T-helper 1 cell (primary cell): ENCODE results near the gene SIRPB1.
A peak's percentile ranks its signal among the peaks of the same experiment; 100 is the strongest.
"Not testable (repeated sequence)": the region's sequence is repeated elsewhere in the genome, so short reads cannot be mapped to it uniquely, and the experiment has no call there.

Experiments
- DNase-seq, 5 donors: peaks; one replicate each; pipeline ENCODE4 v3.0.0-alpha.2; 2012 to 2020

The SIRPB1 gene

DNA sequence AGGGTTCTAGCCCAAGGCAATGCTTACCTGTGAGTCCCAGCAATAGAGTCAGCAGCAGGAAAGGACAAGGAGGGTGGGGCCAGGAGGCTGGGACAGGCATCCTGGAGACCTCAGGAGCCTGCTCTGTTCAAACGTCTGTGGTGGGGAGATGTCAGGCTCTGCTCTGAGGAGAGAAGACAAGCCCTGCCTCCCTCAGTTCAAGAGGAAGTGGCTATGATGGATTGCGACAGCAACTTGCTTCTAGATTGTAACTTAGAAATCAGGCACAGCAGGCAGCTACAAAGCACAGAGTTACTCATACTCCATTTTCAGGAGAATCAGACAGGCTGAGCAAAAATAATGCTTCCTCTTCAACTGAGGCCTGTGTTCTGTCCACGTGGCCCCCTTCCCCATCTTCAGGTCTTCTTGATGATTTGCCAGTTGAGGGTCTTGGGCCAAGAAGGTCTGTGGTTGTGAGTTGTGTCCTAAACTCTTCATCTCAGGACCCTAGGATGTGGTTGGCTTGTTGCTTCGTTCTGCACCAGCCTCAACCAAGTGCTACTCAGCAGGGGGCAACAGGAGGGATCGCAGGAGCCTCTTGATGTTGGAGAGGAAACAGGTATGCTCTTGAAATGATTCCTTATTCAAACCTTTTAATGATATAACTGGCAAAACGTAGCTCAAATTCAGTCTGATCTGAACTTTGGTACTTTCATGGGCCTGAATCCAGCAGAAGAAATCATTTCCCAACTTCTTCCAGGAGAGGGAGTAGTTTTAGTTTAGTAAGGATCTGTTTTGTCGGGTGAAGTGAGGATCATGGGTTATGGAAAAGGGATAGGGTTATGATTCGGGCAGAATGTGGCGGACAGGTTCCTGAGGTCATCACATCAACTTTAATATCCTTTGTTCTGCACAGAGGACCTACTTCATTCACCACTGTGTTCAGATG lies 31.0 kb downstream of the SIRPB1 start:
- no peak for DNase-seq

DNA sequence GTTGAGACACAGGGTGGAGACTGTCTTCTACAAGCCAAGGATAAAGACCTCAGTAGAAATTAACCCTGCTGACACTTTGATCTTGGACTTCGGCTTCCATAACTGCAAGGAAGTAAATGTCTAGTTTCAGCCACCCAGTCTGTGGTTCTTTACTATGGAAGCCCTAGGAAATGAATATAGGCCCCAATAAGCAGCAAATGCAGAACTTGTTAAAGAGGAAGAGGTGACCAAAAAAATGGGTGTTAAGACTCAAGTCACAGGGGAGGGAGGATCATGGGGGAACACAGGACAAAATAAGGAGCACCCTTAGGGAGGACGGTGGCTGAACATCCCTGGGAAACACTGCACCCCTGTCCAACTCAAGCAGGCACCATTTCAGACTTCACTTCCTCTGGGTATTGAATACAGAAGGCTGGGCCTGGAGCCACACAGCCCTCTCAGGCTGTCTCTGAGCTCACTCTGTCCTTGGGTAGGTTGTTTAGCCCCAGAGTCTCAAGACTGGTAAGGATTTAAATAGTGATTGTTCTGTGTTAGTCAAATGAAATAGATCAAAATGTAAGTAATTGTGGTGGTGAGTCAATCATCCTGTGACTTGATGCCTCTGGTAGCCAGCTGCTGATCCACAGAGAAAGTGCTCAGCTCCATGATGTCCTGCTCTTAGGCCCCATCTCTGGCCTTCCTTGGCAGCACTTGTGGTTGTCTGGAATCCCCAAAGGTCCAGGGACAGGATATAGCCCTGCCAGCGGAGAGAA lies 31.9 kb downstream of the SIRPB1 start:
- DNase-seq: no peak

- DNase-seq: no peak
Measured at GRCh38 chr20:1579488-1579887, 40.3 kb downstream of the SIRPB1 start.

GRCh38 chr20:1577906-1578305 lies 41.9 kb downstream of the SIRPB1 start:
- no peak for DNase-seq

- DNase-seq: not testable (repeated sequence)
Measured at GRCh38 chr20:1577313-1577712, 42.5 kb downstream of the SIRPB1 start.

DNA sequence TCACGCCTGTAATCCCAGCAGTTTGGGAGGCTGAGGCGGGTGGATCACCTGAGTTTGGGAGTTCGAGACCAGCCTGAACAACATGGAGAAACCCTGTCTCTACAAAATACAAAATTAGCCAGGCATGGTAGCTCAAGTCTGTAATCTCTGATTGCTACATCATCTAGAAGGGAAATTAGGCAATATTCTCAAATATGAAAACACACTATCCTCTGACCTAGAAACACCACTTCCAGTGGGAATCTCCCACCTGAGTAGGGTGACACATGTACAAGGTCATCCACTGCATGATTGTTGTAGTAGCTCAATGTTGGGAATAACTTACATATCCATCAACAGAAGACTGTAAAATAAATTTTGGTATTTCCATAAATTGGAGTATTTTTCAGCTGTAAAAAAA lies 43.2 kb downstream of the SIRPB1 start:
- DNase-seq: peak in 1 of 5 donors; percentile 0

DNA sequence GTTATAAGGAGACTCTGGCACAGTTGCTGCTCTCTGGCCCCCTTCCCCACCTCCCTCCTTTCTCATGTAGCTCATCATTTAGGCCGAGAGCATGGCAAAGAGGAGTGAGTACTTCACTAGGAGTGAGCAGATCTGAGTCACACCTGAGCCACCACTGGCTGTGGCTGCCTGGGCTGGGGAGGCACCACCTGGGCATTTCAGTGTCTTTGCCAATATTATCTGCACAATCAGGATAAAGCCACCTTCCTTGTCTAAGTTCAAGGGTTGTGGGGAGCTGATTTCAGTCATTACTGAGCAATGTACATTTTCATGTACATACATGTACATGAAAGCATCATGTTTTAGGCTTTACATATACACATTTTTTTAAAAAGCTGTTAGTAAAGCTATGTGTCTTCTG lies 43.8 kb downstream of the SIRPB1 start:
- DNase-seq: peak in 1 of 5 donors; percentile 0

- DNase-seq: not testable (repeated sequence)
Measured at GRCh38 chr20:1571583-1571982, 48.2 kb downstream of the SIRPB1 start.
